ENCODE results near the gene SMURF2. TPM values are rescaled to one million over a fixed set of nuclear protein-coding genes. Genes with fewer than 3 reads are reported as not detected.

The SMURF2 gene
- 10 to 100 TPM; 16.5 to 19.6 TPM for total RNA-seq

DNA sequence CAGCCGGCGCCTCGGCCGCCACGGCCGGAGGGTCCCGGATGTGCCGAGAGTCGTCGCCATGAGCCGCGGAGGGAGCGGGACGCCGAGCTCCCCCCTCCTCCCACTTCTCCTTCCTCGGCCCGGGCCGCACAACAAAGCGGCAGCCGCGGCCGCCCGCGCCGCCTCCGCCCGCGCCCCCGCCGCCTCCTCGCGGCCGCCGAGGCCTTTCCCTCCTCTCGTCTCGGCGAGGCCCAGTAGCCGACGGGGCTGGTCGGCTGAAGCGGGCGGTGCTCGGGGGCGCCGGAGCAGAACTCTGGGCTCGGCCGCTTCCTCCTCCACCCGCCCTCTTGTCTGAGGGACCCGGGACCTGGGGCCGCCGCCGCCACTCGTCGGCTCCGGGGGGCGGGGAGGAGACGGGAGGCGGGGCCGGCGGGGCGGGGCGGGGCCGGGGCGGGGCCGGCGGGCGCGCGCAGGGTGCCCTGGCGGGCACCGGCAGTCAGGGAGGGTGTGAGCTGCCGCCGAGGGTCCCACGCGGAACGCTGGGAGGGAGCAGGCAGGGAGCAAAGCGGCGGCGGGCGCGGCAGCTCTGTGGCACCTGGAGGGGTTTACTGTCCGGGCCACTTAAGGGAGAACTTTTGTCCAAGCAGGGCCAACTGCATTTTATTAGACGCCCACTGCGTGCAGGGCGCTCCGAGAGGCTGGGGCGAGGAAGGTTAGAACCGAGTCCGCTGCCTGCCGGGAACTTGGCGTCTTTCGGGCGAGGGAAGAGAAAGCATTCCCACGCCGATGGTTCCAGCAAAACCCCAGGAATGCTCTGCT is at the start of gene SMURF2:
TSS of gene SMURF2 (minus strand) at position 332 of the 798 bp plus-strand sequence. CDS start 427 bp downstream, outside the sequence.

DNA sequence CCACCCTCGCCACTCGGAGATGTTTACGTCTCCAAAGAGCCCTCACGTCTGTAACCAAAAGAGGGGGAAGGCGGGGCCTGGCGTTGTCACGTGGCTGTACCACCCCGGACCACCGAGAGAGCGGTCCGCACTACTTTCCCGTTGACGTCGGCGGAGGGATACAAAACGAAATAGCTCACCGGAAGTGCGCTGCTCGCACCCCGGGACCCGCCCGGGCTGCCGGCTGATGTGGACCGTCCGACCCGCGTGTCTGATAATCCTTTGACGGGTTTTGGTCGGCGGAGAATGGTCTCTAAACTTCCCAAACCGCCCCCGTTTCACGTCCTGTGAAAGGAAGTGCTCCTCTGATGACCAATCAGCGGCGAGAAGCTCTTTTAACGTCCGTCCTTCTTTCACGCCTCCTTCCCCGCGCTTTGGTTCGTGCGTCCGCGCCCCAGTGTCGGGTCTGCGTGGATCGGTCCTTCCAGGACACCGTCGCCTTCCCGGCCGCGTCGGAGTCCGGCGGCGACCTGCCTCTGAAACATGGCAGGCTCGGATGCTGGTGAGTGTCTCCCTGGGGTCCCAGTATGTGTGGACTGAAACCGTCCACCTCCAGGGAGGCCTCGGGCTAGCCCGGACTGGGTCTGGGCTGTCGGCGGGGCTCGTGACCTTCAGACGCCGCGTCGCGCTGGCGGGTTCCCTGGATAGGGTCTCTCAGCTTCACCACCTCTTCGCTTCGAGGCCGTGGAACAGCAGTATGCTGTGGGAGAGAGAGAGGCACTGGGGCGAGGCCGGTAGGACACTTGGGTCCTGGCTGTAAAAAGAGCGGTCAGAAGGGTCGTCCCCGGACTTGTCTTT is 155.3 kb downstream of the SMURF2 start, which contains the start of gene CEP95:
TSS of gene CEP95 (plus strand) at position 402 of the 837 bp plus-strand sequence. CDS start at position 523, 121 bp downstream.

DNA sequence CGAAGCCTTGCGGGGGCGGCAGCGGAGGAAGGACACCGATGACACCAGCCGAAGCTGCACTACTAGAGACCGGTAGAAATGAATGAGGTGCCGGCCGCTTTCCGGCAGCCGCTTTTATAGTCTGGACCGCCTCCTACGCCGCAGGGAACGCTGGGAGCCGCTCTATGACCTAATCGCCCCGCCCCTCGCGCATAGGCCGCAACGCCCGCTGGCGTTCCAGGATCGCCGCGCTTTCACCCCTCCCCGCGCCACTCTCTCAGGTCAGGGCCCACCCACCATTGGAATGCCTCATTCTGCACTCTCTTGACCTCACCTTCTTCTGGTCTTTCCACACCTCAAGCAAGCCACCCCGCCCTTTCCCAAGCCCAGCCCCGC is 155.9 kb downstream of the SMURF2 start, which contains the start of gene DDX5:
TSS of gene DDX5 (minus strand) at position 89 of the 375 bp plus-strand sequence. CDS start 170 bp downstream, outside the sequence.

DNA sequence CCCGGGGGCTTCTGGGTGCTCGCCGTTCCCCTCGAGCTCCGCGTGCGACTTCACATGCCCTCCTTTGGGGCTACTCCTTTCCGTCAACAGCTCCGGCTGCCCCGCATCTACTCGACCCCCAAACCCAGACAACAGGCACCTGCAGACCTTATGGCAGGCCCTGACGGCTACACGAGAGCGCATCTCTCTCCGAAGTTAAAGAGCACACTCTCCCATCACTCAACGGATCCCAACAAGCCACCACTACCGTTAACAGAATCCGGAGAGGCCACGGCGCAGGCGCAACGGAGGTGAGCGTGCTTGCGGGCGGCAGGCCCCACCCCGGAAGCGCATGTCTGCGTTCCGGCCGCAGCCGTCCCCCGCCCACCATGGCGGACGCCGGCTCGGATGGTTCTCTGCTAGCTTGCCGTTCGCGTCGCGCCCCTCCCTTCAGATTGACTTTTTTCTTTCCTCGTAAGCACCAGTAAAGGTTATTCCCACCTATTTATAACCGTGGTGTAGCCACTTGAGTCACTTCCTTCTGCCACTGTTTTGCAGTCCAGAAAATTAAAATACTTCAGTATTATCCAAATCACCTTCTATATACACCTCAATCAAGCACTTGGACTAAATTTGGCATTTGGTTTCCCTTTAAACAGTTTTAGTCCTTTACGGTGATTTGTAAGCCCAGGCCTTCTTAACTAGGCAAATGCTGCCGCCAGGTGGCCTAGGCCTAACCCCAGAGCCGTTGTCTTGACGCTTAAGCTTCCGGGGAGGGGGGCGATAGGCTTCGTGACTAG is 165.1 kb downstream of the SMURF2 start, which contains the start of gene POLG2:
TSS of gene POLG2 (minus strand) at position 269 of the 779 bp plus-strand sequence. CDS start at position 183, 86 bp downstream.

Small RNA genes lying within 50 kb of the gene (small RNA-seq; reads per million reads assigned to genes)
- gene AC009994.1: 0 reads per million in 2 donors

Other genes starting within 250 kb of the SMURF2 start
- gene MILR1, start 213.2 kb downstream of the SMURF2 start, total RNA-seq: 1 to 10 TPM; 1.4 to 5.0 TPM
- gene POLG2, start 165.3 kb downstream of the SMURF2 start, total RNA-seq: 1 to 10 TPM; 3.4 to 9.7 TPM
- 100 to 1,000 TPM; 232 to 278 TPM for gene DDX5, start 156.0 kb downstream of the SMURF2 start, total RNA-seq
- gene CEP95, start 155.3 kb downstream of the SMURF2 start, total RNA-seq: 10 to 100 TPM; 18.6 to 28.6 TPM